Sigmoid colon (tissue), 4 donors: ENCODE measurements around the gene MYH4.

Source experiments
- EP300 ChIP-seq, 4 donors: sonication (generic); formaldehyde crosslinking; IDR thresholded peaks; one replicate each; pipeline ENCODE4 v1.6.1; 2017; ENCODE audit warnings: antibody characterized with exemption in 4 of 4
- POLR2A ChIP-seq, 2 donors: fragments of 450-650 bp; IDR thresholded peaks; one replicate each; pipeline ENCODE4 v1.6.1; 2016; ENCODE audit warnings: antibody characterized with exemption in 2 of 2, mild to moderate bottlenecking in 2 of 2, moderate library complexity in 2 of 2
- POLR2AphosphoS5 ChIP-seq, 4 donors: sonication (generic); formaldehyde crosslinking; IDR thresholded peaks; one replicate each; pipeline ENCODE4 v1.6.1; 2017; ENCODE audit warnings: antibody characterized with exemption in 4 of 4
- TF ChIP-seq, protein P1 (sequence below), 4 experiments: fragments of 450-650 bp in 3 of 4; fragments of 200-600 bp in 1 of 4; IDR thresholded peaks; one replicate each; pipeline ENCODE4 v1.5.1; 2016 to 2019; ENCODE audit warnings: antibody characterized with exemption in 4 of 4, mild to moderate bottlenecking in 3 of 4, moderate library complexity in 2 of 4

DNA sequence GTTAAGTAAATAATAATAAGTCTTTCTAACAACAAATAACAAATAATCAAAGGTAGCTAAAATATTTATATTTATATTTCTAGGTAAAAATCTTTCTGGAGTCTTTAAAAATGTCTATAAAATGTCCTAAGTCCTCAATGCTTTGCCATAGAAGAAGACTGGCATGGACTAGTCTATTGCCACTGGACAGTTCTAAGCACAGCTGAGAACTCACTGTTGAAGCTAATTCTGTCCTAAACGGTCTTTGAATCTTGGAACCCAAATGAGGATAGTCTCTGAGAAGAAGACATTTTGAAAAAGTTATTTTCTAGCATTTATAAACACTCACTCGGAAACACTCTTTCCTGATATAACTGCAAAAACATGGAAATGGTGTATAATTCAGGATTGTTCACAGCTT lies 48.1 kb downstream of the MYH4 start:
- TF ChIP-seq, protein P1, sequence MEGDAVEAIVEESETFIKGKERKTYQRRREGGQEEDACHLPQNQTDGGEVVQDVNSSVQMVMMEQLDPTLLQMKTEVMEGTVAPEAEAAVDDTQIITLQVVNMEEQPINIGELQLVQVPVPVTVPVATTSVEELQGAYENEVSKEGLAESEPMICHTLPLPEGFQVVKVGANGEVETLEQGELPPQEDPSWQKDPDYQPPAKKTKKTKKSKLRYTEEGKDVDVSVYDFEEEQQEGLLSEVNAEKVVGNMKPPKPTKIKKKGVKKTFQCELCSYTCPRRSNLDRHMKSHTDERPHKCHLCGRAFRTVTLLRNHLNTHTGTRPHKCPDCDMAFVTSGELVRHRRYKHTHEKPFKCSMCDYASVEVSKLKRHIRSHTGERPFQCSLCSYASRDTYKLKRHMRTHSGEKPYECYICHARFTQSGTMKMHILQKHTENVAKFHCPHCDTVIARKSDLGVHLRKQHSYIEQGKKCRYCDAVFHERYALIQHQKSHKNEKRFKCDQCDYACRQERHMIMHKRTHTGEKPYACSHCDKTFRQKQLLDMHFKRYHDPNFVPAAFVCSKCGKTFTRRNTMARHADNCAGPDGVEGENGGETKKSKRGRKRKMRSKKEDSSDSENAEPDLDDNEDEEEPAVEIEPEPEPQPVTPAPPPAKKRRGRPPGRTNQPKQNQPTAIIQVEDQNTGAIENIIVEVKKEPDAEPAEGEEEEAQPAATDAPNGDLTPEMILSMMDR (IDR thresholded peaks at IDR 0.05), result no peak
- TF ChIP-seq POLR2A (IDR thresholded peaks at IDR 0.05) (no peak), EP300 (IDR thresholded peaks at IDR 0.05) (no peak), POLR2AphosphoS5 (IDR thresholded peaks at IDR 0.05) (no peak)
